Hypothalamus (tissue), 51 donors: ENCODE results near the gene MOB2.
A peak's percentile ranks its signal among the peaks of the same experiment; 100 is the strongest.

Experiments
- DNase-seq, 51 donors: peaks; one replicate each; lab custom pipeline; 2025; lab: John Stamatoyannopoulos, UW

Gene MOB2

GRCh38 chr11:1476940-1477736, 9.4 kb downstream of the MOB2 start:
- no peak for DNase-seq

- DNase-seq: no peak
These were observed 10.7 kb downstream of the MOB2 start for GRCh38 chr11:1475841-1476240.

GRCh38 chr11:1473786-1474185, 12.8 kb downstream of the MOB2 start:
- no peak for DNase-seq

- DNase-seq: no peak
These were observed 13.5 kb downstream of the MOB2 start for GRCh38 chr11:1473011-1473628.

- no peak for DNase-seq
These were observed 14.2 kb downstream of the MOB2 start for GRCh38 chr11:1472180-1473005.

GRCh38 chr11:1471736-1472135, 14.8 kb downstream of the MOB2 start:
- no peak for DNase-seq

GRCh38 chr11:1470681-1471611, 15.6 kb downstream of the MOB2 start:
- no peak for DNase-seq

DNA sequence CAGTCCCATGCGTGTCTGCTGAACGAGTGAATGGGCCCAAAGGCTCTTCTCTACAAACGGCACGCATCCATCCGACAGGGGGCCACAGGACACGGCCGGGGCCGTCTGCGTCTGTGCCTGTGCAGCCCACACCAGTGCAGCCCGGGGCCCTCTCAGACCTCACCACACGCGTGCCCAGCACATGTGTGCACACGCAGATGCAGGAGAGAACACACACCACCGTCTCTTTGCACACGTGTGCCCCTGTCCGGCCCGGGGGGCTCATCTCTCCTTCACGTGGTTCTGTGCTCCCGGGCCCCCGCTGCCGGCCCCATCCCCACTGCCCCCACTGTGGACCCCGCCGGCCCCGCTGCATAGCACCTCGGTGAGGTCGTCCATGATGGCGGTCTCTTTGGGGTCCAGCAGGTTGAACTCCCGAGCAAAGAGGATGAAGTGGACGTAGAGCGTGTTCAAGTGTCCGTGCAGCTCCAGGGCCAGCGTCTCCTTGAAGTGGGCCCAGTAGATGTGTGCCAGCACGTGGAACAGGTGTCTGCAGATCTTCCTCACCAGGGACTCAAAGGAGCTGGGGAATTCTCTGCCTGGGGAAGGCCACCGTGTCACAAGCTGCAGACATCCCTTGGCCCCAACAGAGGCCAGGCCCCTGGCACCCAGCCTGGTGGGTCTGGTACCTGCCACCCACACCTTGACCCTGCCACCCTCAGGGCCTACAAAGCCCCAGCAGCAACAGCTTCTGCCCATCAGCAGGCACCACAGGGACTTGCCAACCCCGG, 16.5 kb downstream of the MOB2 start:
- no peak for DNase-seq

DNA sequence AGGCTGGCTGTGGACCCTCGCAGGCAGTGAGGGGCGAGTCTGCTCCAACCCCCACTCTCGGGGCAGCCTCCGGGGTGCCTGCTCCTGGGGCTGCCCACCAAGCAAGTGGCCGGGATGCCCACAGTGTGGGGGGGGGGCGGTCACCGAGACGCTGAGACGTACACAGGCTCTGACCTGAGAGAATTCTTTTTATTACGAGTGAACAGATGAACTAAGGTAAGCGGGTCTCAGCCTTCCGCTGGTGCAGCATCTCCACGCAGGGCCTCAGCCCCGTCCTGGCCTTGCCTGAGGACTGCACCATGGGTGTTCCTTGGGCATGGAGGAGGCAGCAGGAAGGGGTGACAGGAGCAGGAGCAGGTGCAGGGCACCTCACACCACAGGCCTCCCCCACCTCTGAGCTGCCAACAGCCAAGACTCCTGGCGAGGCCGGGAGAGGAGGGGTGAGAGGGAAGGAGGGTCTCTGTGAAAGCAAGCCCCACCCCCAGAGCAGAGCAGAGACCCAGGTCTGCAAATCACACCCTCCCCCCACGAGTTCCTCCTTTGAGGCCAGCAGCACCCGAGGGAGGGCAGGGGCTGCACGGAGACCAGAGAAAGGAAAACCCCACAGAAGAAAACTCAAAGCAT, 17.2 kb downstream of the MOB2 start:
- DNase-seq: no peak

GRCh38 chr11:1468473-1469066, 18.0 kb downstream of the MOB2 start:
- DNase-seq: no peak

GRCh38 chr11:1468002-1468401, 18.6 kb downstream of the MOB2 start:
- peak in 1 of 51 donors; percentile 14 for DNase-seq

DNA sequence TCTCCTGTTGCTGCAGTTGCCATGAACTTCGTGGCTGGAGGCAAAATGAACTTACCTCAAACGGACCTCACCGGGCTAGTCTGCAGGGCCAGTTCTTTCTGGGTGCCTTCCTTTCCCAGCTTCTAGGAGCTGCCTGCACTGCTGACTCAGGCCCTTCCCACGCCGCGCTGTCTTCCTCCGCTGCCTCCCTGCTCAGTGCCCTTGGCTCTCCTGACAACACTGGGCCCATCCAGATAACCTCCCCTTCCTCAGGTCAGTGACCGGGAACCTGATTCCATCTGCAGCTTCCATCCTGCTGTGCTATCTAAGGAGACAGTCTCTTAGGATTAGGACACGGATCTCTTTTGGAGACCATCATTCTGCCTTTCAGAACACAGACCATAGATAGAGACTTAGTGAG, 19.3 kb downstream of the MOB2 start:
- no peak for DNase-seq

DNA sequence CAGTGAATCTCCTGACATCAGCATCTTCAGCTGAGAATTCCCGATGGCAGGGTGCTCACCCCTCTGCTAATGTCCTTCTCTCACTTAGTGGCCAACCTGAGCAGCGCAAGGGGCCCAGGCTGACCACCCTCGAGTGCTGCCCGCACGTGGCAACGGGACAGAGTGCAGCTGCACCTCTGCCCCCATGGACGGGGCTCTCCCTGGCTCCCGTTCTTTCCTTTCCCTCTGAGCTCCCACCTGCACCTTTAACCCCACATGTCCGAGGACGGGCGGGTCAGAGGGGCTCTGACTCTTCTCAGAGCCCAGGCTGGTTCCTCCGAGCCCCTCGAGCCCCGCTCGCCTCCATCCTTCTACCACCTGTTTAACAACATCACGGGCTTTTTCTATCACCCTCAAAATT, 19.8 kb downstream of the MOB2 start:
- no peak for DNase-seq

- DNase-seq: no peak
These were observed 23.5 kb downstream of the MOB2 start for GRCh38 chr11:1463056-1463455.

- no peak for DNase-seq
These were observed 23.9 kb downstream of the MOB2 start for GRCh38 chr11:1462698-1462975.

- no peak for DNase-seq
These were observed 24.5 kb downstream of the MOB2 start for GRCh38 chr11:1461826-1462697.

DNA sequence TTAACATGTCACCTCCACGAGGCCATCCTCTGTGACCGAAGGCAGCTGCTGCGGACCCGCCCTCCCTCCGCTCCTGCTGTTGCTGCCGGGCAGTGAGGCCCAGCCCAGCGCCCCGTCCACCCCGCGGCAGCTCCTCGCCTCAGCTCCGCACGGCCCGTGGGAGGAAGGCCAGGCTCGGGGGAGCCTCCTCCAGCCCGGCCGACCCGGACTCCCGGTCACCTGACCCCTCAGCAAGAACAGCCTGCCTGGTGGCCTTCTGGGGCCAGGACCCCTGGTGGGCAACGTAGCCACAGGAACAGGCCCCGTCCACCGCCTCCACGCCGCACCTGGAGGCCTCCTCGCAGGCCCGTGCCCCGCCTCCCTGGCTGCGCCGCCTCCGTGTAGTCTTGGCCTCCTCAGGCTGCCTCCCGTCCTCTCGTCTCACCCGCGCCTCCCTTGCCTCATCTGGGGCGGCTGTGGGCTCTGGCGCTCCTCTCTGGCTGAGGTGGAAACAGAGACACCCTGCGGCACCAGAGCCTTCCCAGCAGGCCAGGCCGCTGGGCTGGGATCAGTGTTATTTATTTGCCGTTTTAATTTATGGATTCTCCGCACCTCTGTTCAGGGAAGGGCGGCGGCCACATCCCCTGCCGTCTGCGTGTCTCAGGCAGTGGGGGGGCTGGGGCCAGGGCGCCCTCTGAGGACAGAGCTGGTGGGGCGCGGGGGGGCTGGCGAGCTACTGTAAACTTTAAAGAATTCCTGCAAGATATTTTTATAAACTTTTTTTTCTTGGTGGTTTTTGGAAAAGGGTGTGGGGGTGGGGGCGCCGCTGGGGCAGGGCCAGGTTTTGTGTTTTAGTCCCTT, 25.4 kb downstream of the MOB2 start:
- DNase-seq: peak in 1 of 51 donors; percentile 50
